Stimulated activated CD4-positive, alpha-beta T cell treated with anti-CD3 and anti-CD28 coated beads, TNF-alpha, amount 100 ng/mL, for 1 hour (primary cell): ENCODE measurements around the gene SLC36A2.

Experiments
- DNase-seq, 3 donors: peaks; one replicate each; pipeline ENCODE4 v3.0.0-alpha.2; 2020; ENCODE audit warnings: low read depth in 3 of 3, low spot score in 1 of 3

The SLC36A2 gene

GRCh38 chr5:151284392-151284967 is 62.9 kb downstream of the SLC36A2 start:
- DNase-seq = no peak

- DNase-seq = no peak
These were observed 64.1 kb downstream of the SLC36A2 start for GRCh38 chr5:151283120-151283825.

- no peak for DNase-seq
These were observed 66.2 kb downstream of the SLC36A2 start for GRCh38 chr5:151281001-151281639.

GRCh38 chr5:151280443-151280842 is 66.9 kb downstream of the SLC36A2 start:
- DNase-seq = no peak

- DNase-seq = no peak
These were observed 68.5 kb downstream of the SLC36A2 start for GRCh38 chr5:151278845-151279244.

GRCh38 chr5:151275803-151276202 is 71.6 kb downstream of the SLC36A2 start:
- no peak for DNase-seq

- no peak for DNase-seq
These were observed 72.7 kb downstream of the SLC36A2 start for GRCh38 chr5:151274666-151275065.

- no peak for DNase-seq
These were observed 76.0 kb downstream of the SLC36A2 start for GRCh38 chr5:151271336-151271735.

- DNase-seq = no peak
These were observed 76.8 kb downstream of the SLC36A2 start for GRCh38 chr5:151270599-151270998.

- DNase-seq = no peak
These were observed 79.7 kb downstream of the SLC36A2 start for GRCh38 chr5:151267491-151268260.
